Measurements from ENCODE around the gene DTNB.

DNA sequence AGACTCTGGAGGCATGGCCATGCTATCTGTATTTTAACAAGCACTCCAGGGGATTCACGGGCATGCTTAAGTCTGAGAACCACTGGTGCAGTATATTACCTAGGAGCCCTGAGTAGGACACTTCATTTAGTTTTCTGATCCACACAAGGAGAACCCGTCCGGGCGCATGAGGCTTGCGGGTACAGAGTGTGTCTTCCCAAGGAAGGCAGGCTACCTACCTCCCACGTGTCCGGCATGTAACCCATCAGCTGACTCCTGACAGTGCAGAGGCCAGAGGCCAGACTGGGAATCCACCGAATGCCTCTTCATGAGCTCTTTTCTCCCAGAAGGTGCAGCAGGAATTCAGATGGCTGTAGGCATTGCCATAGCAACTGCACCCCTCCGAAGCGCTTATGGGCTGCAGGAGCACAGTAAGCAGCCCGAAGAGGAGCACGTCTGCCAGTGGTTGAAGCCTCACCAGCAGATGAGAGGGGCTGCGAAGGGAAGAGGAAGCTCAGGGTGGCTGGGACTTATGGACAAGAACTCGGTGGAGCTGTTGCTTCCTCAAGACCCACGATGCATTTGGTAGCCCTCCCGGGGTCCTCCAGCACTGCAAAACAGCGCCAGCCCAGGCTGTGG is 297.9 kb downstream of the DTNB start:
- TF ChIP-seq POLR2A (IDR thresholded peaks at IDR 0.05; ENCODE audit: low read depth, low read length) (no peak), POLR2AphosphoS5 (IDR thresholded peaks at IDR 0.05; ENCODE audit: low read depth, low read length) (no peak)

Data from GM12891 (cell line).